Prostate gland (tissue), 2 donors: Measurements from ENCODE around the gene FBXW2.

ENCODE experiments used
- POLR2AphosphoS5 ChIP-seq: sonication (generic); formaldehyde crosslinking; IDR thresholded peaks from one replicate; pipeline ENCODE4 v1.6.1; 2017; ENCODE audit warnings: antibody characterized with exemption
- TF ChIP-seq, protein P1 (sequence below), 4 experiments: fragments of 200-600 bp in 2 of 4; fragments of 450-650 bp in 2 of 4; sonication (generic) in 2 of 4; IDR thresholded peaks; 1 replicate in 3 of 4; 2 replicates in 1 of 4; pipeline ENCODE4 v1.5.1; 2016 to 2019; ENCODE audit warnings: antibody characterized with exemption in 4 of 4, mild to moderate bottlenecking in 2 of 4, moderate library complexity in 2 of 4

DNA sequence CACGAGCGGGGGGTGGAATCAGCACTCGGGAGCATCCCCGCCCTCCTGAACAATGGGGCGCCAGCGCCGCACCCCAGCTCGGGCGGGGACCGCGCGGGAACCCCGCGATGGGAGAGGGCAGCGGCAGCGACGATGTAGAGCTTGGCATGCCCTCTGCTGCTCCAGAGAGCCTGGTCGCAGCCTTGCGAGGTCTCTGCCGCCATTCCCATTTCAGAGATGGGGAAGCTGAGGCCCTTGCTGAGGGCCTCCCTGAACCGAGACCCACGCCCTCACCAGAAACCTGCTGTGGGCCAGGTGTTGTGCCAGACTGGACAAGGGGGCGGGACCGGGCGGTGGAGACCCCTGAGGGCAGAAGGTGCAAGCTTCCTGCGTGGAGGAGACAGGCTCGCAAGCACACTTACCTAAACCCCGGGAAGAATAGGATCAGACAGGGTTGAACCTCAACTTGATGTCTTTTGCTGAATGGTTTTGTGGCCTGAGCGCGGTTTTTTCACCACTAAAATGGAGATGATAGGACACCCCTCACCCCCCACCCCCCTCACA is 78.3 kb downstream of the FBXW2 start:
- TF ChIP-seq POLR2AphosphoS5: no peak
- TF ChIP-seq, protein P1, sequence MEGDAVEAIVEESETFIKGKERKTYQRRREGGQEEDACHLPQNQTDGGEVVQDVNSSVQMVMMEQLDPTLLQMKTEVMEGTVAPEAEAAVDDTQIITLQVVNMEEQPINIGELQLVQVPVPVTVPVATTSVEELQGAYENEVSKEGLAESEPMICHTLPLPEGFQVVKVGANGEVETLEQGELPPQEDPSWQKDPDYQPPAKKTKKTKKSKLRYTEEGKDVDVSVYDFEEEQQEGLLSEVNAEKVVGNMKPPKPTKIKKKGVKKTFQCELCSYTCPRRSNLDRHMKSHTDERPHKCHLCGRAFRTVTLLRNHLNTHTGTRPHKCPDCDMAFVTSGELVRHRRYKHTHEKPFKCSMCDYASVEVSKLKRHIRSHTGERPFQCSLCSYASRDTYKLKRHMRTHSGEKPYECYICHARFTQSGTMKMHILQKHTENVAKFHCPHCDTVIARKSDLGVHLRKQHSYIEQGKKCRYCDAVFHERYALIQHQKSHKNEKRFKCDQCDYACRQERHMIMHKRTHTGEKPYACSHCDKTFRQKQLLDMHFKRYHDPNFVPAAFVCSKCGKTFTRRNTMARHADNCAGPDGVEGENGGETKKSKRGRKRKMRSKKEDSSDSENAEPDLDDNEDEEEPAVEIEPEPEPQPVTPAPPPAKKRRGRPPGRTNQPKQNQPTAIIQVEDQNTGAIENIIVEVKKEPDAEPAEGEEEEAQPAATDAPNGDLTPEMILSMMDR (IDR thresholded peaks at IDR 0.05): no peak
